Hepatocyte (in vitro differentiated cells): ENCODE data around the gene FBXL7. TPM values are rescaled to one million over a fixed set of nuclear protein-coding genes. Genes with fewer than 3 reads are reported as not detected.

Source experiments
- DNase-seq: peaks from one replicate; pipeline ENCODE4 v3.0.0-alpha.2; 2016; ENCODE audit warnings: low spot score
- H2AFZ ChIP-seq: fragments of 200-600 bp; sonication (generic); 2 replicates; pipeline ENCODE4 v1.6.0; 2016; ENCODE audit warnings: antibody characterized with exemption, mild to moderate bottlenecking
- H3K27ac ChIP-seq: fragments of 200-600 bp; sonication (generic); 2 replicates; pipeline ENCODE4 v1.5.1; 2016; ENCODE audit warnings: mild to moderate bottlenecking
- H3K27me3 ChIP-seq: fragments of 200-600 bp; sonication (generic); 2 replicates; pipeline ENCODE4 v1.6.1; 2016
- H3K36me3 ChIP-seq: fragments of 200-600 bp; sonication (generic); replicated peaks from 2 replicates; pipeline ENCODE4 v1.5.1; 2016; ENCODE audit warnings: low read depth; ENCODE audit not compliant: insufficient read depth
- H3K4me1 ChIP-seq: fragments of 200-600 bp; sonication (generic); 2 replicates; pipeline ENCODE4 v1.5.1; 2016; ENCODE audit warnings: mild to moderate bottlenecking, moderate library complexity; ENCODE audit not compliant: insufficient read depth
- H3K4me2 ChIP-seq: fragments of 200-600 bp; sonication (generic); 2 replicates; pipeline ENCODE4 v1.6.0; 2016
- H3K4me3 ChIP-seq: fragments of 200-600 bp; sonication (generic); 2 replicates; pipeline ENCODE4 v1.5.1; 2016; ENCODE audit warnings: mild to moderate bottlenecking
- H3K79me2 ChIP-seq: fragments of 200-600 bp; sonication (generic); 2 replicates; pipeline ENCODE4 v1.6.0; 2017; ENCODE audit warnings: mild to moderate bottlenecking
- H3K9me2 ChIP-seq: fragments of 200-600 bp; sonication (generic); replicated peaks from 2 replicates; pipeline ENCODE4 v1.6.0; 2017; ENCODE audit warnings: mild to moderate bottlenecking; ENCODE audit not compliant: insufficient read depth
- H3K9me3 ChIP-seq: fragments of 200-600 bp; sonication (generic); 2 replicates; pipeline ENCODE4 v1.5.1; 2016; ENCODE audit warnings: low read depth, mild to moderate bottlenecking
- H4K20me1 ChIP-seq: fragments of 200-600 bp; sonication (generic); 2 replicates; pipeline ENCODE4 v1.6.0; 2016; ENCODE audit warnings: mild to moderate bottlenecking; ENCODE audit not compliant: insufficient read depth, poor library complexity, severe bottlenecking
- EZH2 ChIP-seq: fragments of 200-600 bp; sonication (generic); IDR thresholded peaks from 2 replicates; pipeline ENCODE4 v1.6.1; 2016; ENCODE audit warnings: antibody characterized with exemption, mild to moderate bottlenecking, borderline replicate concordance
- EZH2phosphoT487 ChIP-seq: fragments of 200-600 bp; sonication (generic); IDR thresholded peaks from one replicate; pipeline ENCODE4 v1.6.1; 2018; ENCODE audit warnings: antibody characterized with exemption, mild to moderate bottlenecking, low read depth, moderate library complexity; ENCODE audit not compliant: unreplicated experiment, severe bottlenecking
- WGBS: methylation state at CpG from one replicate; pipeline ENCODE4 v1.1.6; 2016; ENCODE audit warnings: low lambda C conversion rate; ENCODE audit errors: missing lambda C conversion rate; 5-methylcytosine and 5-hydroxymethylcytosine counted together
- polyA plus RNA-seq: library from polyadenylated mRNA; unstranded; fragments of >200 nt; fragmentation: Nextera tagmentation; extraction: Ambion mirVana; gene quantifications from 2 replicates; pipeline ENCODE4 v1.2.1, GENCODE V29; 2016
- total RNA-seq: library from RNA; depleted of rRNA; stranded (reverse); fragments of >200 nt; gene quantifications from 2 replicates; pipeline ENCODE4 v1.2.3, GENCODE V29; 2014
- TF ChIP-seq, protein P1 (sequence below): fragments of 200-600 bp; sonication (generic); IDR thresholded peaks from 2 replicates; pipeline ENCODE4 v1.5.1; 2016; ENCODE audit warnings: antibody characterized with exemption, mild to moderate bottlenecking; ENCODE audit not compliant: poor library complexity

Gene FBXL7
- total and polyA plus RNA-seq, 2 experiments from 2014 or later, result 8.4 to 10.3 TPM

DNA sequence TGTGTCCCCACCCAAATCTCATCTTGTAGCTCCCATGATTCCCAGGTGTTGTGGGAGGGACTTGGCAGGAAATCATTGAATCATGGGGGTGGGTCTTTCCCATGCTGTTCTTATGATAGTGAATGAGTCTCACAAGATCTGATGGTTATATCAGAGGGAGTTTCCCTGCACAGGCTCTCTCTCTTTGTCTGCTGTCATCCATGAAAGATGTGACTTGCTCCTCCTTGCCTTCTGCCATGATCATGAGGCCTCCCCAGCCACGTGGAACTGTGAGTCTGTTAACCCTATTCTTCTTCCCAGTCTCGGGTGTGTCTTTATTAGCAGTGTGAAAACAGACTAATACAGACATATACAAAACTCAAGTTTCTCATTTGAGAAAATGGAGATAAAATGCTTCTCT, 139.3 kb downstream of the FBXL7 start:
- H3K4me2 ChIP-seq, result no peak overlapping the region
- H3K4me3 ChIP-seq, result no peak overlapping the region
- H3K4me1 ChIP-seq, result no peaks in the 10 kb centered on the region
- no peaks in the 10 kb centered on the region for H3K27me3 ChIP-seq
- TF ChIP-seq EZH2, result no peak
- TF ChIP-seq EZH2phosphoT487, result no peak
- TF ChIP-seq, protein P1, sequence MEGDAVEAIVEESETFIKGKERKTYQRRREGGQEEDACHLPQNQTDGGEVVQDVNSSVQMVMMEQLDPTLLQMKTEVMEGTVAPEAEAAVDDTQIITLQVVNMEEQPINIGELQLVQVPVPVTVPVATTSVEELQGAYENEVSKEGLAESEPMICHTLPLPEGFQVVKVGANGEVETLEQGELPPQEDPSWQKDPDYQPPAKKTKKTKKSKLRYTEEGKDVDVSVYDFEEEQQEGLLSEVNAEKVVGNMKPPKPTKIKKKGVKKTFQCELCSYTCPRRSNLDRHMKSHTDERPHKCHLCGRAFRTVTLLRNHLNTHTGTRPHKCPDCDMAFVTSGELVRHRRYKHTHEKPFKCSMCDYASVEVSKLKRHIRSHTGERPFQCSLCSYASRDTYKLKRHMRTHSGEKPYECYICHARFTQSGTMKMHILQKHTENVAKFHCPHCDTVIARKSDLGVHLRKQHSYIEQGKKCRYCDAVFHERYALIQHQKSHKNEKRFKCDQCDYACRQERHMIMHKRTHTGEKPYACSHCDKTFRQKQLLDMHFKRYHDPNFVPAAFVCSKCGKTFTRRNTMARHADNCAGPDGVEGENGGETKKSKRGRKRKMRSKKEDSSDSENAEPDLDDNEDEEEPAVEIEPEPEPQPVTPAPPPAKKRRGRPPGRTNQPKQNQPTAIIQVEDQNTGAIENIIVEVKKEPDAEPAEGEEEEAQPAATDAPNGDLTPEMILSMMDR, result no peak
- H3K79me2 ChIP-seq, result peaks cover 9% of the 10 kb centered on the region
- H3K9me2 ChIP-seq, result no peaks in the 10 kb centered on the region
- peaks cover 8% of the 10 kb centered on the region for H4K20me1 ChIP-seq
- no peak overlapping the region for H2AFZ ChIP-seq
- DNase-seq, result no peak
- WGBS, result 78% methylated on average over 2 of the region's 2 CpGs
- H3K36me3 ChIP-seq, result no peaks in the 10 kb centered on the region
- H3K9me3 ChIP-seq, result no peaks in the 10 kb centered on the region
- H3K27ac ChIP-seq, result no peak overlapping the region

DNA sequence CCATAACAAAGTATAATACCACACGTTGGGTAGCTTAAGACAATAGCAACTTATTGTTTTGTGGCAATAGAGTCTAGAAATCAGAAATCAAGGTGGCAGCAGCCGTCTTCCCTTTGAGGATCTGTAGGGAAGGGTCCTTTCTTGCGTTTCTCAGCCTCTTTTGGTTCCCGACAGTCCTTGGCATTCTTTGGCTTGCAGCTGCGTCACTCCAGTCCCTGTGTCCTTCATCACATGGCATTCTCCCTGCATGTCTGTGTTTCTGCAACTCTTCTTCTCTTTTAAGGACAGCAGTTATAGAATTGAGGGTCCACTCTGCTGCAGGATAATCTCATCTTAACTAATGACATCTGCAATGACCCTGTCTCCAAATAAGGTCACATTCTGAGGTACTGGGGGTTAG, 140.1 kb downstream of the FBXL7 start:
- Histone ChIP-seq H3K4me2 (no peak overlapping the region), H3K4me1 (no peaks in the 10 kb centered on the region), H4K20me1 (peaks cover 8% of the 10 kb centered on the region), H2AFZ (no peak overlapping the region), H3K9me2 (no peaks in the 10 kb centered on the region), H3K27ac (no peak overlapping the region), H3K4me3 (no peak overlapping the region), H3K27me3 (no peaks in the 10 kb centered on the region), H3K9me3 (no peaks in the 10 kb centered on the region), H3K36me3 (no peaks in the 10 kb centered on the region), H3K79me2 (peaks cover 9% of the 10 kb centered on the region)
- DNase-seq, result no peak
- TF ChIP-seq, protein P1, result no peak
- TF ChIP-seq EZH2 (no peak), EZH2phosphoT487 (no peak)
- WGBS, result 97% methylated on average over 5 of the region's 5 CpGs

DNA sequence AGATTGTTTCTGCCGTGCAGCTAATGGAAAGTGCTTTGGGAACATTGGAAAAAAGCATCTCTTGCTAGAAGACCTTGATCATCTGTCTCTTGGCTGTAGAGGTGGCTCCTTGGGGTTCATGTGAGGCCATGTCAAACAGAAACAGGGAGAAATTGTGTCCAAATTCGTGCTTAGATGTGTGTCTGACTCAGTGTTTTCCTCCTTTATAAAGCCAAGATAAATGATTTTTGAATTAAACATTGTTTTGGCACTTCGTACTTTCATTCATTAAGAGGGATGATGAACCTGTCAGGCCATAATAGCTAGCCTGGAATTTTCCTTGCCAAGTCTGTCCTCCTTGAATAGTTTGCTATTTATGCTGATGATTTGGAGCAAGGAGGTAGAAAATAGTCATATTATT, 143.8 kb downstream of the FBXL7 start:
- 85% methylated on average over 3 of the region's 3 CpGs for WGBS
- Histone ChIP-seq H3K4me1 (no peaks in the 10 kb centered on the region), H3K79me2 (peaks cover 6% of the 10 kb centered on the region), H2AFZ (no peak overlapping the region), H3K4me3 (no peak overlapping the region), H3K27me3 (no peaks in the 10 kb centered on the region), H3K36me3 (no peaks in the 10 kb centered on the region), H3K4me2 (no peak overlapping the region), H3K27ac (no peak overlapping the region), H3K9me3 (no peaks in the 10 kb centered on the region), H4K20me1 (peaks cover 8% of the 10 kb centered on the region), H3K9me2 (no peaks in the 10 kb centered on the region)
- TF ChIP-seq EZH2phosphoT487 (no peak), EZH2 (no peak)
- TF ChIP-seq, protein P1, result no peak
- DNase-seq, result no peak
